ENCODE measurements around the gene GSTO1.

GSTO1 gene

GRCh38 chr10:104277785-104278184 is 23.1 kb downstream of the GSTO1 start:
- Mint-ChIP-seq H3K36me3 (ENCODE audit: low read depth) (no peaks in the 10 kb centered on the region), H3K27me3 (ENCODE audit: low read depth) (peaks cover 34% of the 10 kb centered on the region), H3K27ac (no peak overlapping the region), H3K9me3 (no peaks in the 10 kb centered on the region), H3K4me3 (no peak overlapping the region), H3K4me1 (no peaks in the 10 kb centered on the region)
- TF ChIP-seq CTCF (IDR thresholded peaks at IDR 0.05; ENCODE audit: unreplicated experiment in 3 of 3) = no peak

GRCh38 chr10:104279550-104280259 is 25.0 kb downstream of the GSTO1 start:
- no peaks in the 10 kb centered on the region for H3K9me3 Mint-ChIP-seq
- no peak for TF ChIP-seq CTCF (IDR thresholded peaks at IDR 0.05; ENCODE audit: unreplicated experiment in 3 of 3)
- no peak overlapping the region for H3K27ac Mint-ChIP-seq
- H3K4me1 Mint-ChIP-seq = no peaks in the 10 kb centered on the region
- no peak overlapping the region for H3K4me3 Mint-ChIP-seq
- H3K27me3 Mint-ChIP-seq (ENCODE audit: low read depth) = peaks cover 26% of the 10 kb centered on the region
- H3K36me3 Mint-ChIP-seq (ENCODE audit: low read depth) = no peaks in the 10 kb centered on the region

- Mint-ChIP-seq H3K27me3 (ENCODE audit: low read depth) (peaks cover 17% of the 10 kb centered on the region), H3K27ac (no peak overlapping the region), H3K9me3 (no peaks in the 10 kb centered on the region), H3K4me1 (no peaks in the 10 kb centered on the region), H3K4me3 (no peak overlapping the region), H3K36me3 (ENCODE audit: low read depth) (no peaks in the 10 kb centered on the region)
- TF ChIP-seq CTCF (IDR thresholded peaks at IDR 0.05; ENCODE audit: unreplicated experiment in 3 of 3) = no peak
Measured at GRCh38 chr10:104281694-104282093, 27.0 kb downstream of the GSTO1 start.

GRCh38 chr10:104284846-104285245 is 30.2 kb downstream of the GSTO1 start:
- Mint-ChIP-seq H3K4me3 (no peak overlapping the region), H3K36me3 (ENCODE audit: low read depth) (no peaks in the 10 kb centered on the region), H3K27ac (no peak overlapping the region), H3K27me3 (ENCODE audit: low read depth) (peaks cover 21% of the 10 kb centered on the region), H3K4me1 (no peaks in the 10 kb centered on the region), H3K9me3 (no peaks in the 10 kb centered on the region)
- no peak for TF ChIP-seq CTCF (IDR thresholded peaks at IDR 0.05; ENCODE audit: unreplicated experiment in 3 of 3)

GRCh38 chr10:104286939-104287338 is 32.2 kb downstream of the GSTO1 start:
- H3K27ac Mint-ChIP-seq = no peak overlapping the region
- H3K36me3 Mint-ChIP-seq (ENCODE audit: low read depth) = no peaks in the 10 kb centered on the region
- H3K9me3 Mint-ChIP-seq = no peaks in the 10 kb centered on the region
- H3K27me3 Mint-ChIP-seq (ENCODE audit: low read depth) = peaks cover 28% of the 10 kb centered on the region
- no peak for TF ChIP-seq CTCF (IDR thresholded peaks at IDR 0.05; ENCODE audit: unreplicated experiment in 3 of 3)
- H3K4me1 Mint-ChIP-seq = peaks cover 6% of the 10 kb centered on the region
- no peak overlapping the region for H3K4me3 Mint-ChIP-seq

- peaks cover 25% of the 10 kb centered on the region for H3K27me3 Mint-ChIP-seq (ENCODE audit: low read depth)
- TF ChIP-seq CTCF (IDR thresholded peaks at IDR 0.05; ENCODE audit: unreplicated experiment in 3 of 3) = no peak
- peaks cover 11% of the 10 kb centered on the region for H3K4me1 Mint-ChIP-seq
- no peak overlapping the region for H3K27ac Mint-ChIP-seq
- no peaks in the 10 kb centered on the region for H3K36me3 Mint-ChIP-seq (ENCODE audit: low read depth)
- no peak overlapping the region for H3K4me3 Mint-ChIP-seq
- H3K9me3 Mint-ChIP-seq = no peaks in the 10 kb centered on the region
Measured at GRCh38 chr10:104288355-104288754, 33.7 kb downstream of the GSTO1 start.
